Activated CD4-positive, alpha-beta T cell treated with anti-CD3 and anti-CD28 coated beads, Interleukin-2, amount 50 U/mL, for 1 hour (primary cell): Measurements from ENCODE around the gene DYNLT2B.
"Not testable (repeated sequence)": the region's sequence is repeated elsewhere in the genome, so short reads cannot be mapped to it uniquely, and the experiment has no call there.

Experiments used
- DNase-seq: peaks from one replicate; pipeline ENCODE4 v3.0.0-alpha.2; 2020

The DYNLT2B gene

GRCh38 chr3:196317687-196318467, at the start of gene DYNLT2B:
Gene DYNLT2B (minus strand): TSS chr3:196318240. CDS start chr3:196318152, 88 bp downstream.
- DNase-seq, result peak; percentile 81

- DNase-seq, result no peak
Observed at GRCh38 chr3:196365736-196366135, 47.7 kb upstream of the DYNLT2B start.

GRCh38 chr3:196360586-196360985, 42.5 kb upstream of the DYNLT2B start:
- DNase-seq, result no peak

GRCh38 chr3:196358540-196358939, 40.5 kb upstream of the DYNLT2B start:
- DNase-seq, result not testable (repeated sequence)

- DNase-seq, result no peak
Observed at GRCh38 chr3:196357905-196358304, 39.9 kb upstream of the DYNLT2B start.

- DNase-seq, result no peak
Observed at GRCh38 chr3:196356556-196356955, 38.5 kb upstream of the DYNLT2B start.

- DNase-seq, result no peak
Observed at GRCh38 chr3:196355668-196356067, 37.6 kb upstream of the DYNLT2B start.

- no peak for DNase-seq
Observed at GRCh38 chr3:196354132-196354531, 36.1 kb upstream of the DYNLT2B start.

- no peak for DNase-seq
Observed at GRCh38 chr3:196351541-196351940, 33.5 kb upstream of the DYNLT2B start.

- no peak for DNase-seq
Observed at GRCh38 chr3:196350067-196350466, 32.0 kb upstream of the DYNLT2B start.

- no peak for DNase-seq
Observed at GRCh38 chr3:196348698-196349097, 30.7 kb upstream of the DYNLT2B start.

GRCh38 chr3:196344663-196345062, 26.6 kb upstream of the DYNLT2B start:
- no peak for DNase-seq

GRCh38 chr3:196343917-196344316, 25.9 kb upstream of the DYNLT2B start:
- DNase-seq, result not testable (repeated sequence)

- no peak for DNase-seq
Observed at GRCh38 chr3:196341137-196341536, 23.1 kb upstream of the DYNLT2B start.

- no peak for DNase-seq
Observed at GRCh38 chr3:196340466-196340865, 22.4 kb upstream of the DYNLT2B start.

- no peak for DNase-seq
Observed at GRCh38 chr3:196339493-196340254, 21.6 kb upstream of the DYNLT2B start.

- DNase-seq, result no peak
Observed at GRCh38 chr3:196339044-196339443, 21.0 kb upstream of the DYNLT2B start.

- no peak for DNase-seq
Observed at GRCh38 chr3:196336319-196337145, 18.5 kb upstream of the DYNLT2B start.

- DNase-seq, result no peak
Observed at GRCh38 chr3:196335503-196335948, 17.5 kb upstream of the DYNLT2B start.

GRCh38 chr3:196334982-196335381, 16.9 kb upstream of the DYNLT2B start:
- DNase-seq, result no peak

GRCh38 chr3:196332168-196332567, 14.1 kb upstream of the DYNLT2B start:
- DNase-seq, result no peak

- no peak for DNase-seq
Observed at GRCh38 chr3:196327405-196327804, 9.4 kb upstream of the DYNLT2B start.

GRCh38 chr3:196326936-196327335, 8.9 kb upstream of the DYNLT2B start:
- no peak for DNase-seq
